HL-60 (cell line): ENCODE measurements around the gene FGGY.

Source experiments
- DNase-seq, 2 experiments: peaks; one replicate each; pipeline ENCODE4 v3.0.0-alpha.2; 2010 to 2020; ENCODE audit warnings: low read depth in 1 of 2, low spot score in 1 of 2
- H3K27ac ChIP-seq: fragments of 250-450 bp; sonication (Bioruptor Pico); replicated peaks from 2 replicates; pipeline ENCODE4 v1.5.1; 2020; ENCODE audit warnings: mild to moderate bottlenecking, moderate library complexity
- H3K27me3 ChIP-seq: fragments of 250-450 bp; sonication (Bioruptor Pico); 2 replicates; pipeline ENCODE4 v1.5.1; 2021; ENCODE audit warnings: mild to moderate bottlenecking, moderate library complexity; ENCODE audit not compliant: insufficient read depth, poor library complexity, severe bottlenecking
- H3K4me3 ChIP-seq: replicated peaks from 2 replicates; pipeline ENCODE4 v1.5.1; 2011; ENCODE audit warnings: mild to moderate bottlenecking, control low read depth, low read length; ENCODE audit not compliant: insufficient read depth
- CTCF ChIP-seq: IDR thresholded peaks from one replicate; pipeline ENCODE4 v1.5.1; 2011; ENCODE audit warnings: low read length, control low read depth, inconsistent platforms; ENCODE audit not compliant: insufficient read depth
- GABPA ChIP-seq: IDR thresholded peaks from 2 replicates; pipeline ENCODE4 v1.6.1; 2012; ENCODE audit warnings: low read depth
- POLR2AphosphoS5 ChIP-seq: IDR thresholded peaks from 2 replicates; pipeline ENCODE4 v1.6.1; 2012; ENCODE audit warnings: low read depth
- REST ChIP-seq: IDR thresholded peaks from 2 replicates; pipeline ENCODE4 v1.6.1; 2012; ENCODE audit warnings: low read depth; ENCODE audit not compliant: insufficient replicate concordance
- SPI1 ChIP-seq: IDR thresholded peaks from 2 replicates; pipeline ENCODE4 v1.6.1; 2012; ENCODE audit warnings: low read depth, mild to moderate bottlenecking, borderline replicate concordance

Gene FGGY

GRCh38 chr1:59419361-59420140 lies 122.7 kb downstream of the FGGY start:
- H3K27me3 ChIP-seq = no peaks in the 10 kb centered on the region
- DNase-seq = no peak
- TF ChIP-seq GABPA = no peak
- no peak for TF ChIP-seq REST
- no peak for TF ChIP-seq POLR2AphosphoS5
- TF ChIP-seq SPI1 = no peak
- no peak for TF ChIP-seq CTCF
- H3K4me3 ChIP-seq = no peak overlapping the region
- no peak overlapping the region for H3K27ac ChIP-seq

GRCh38 chr1:59421232-59421920 lies 124.5 kb downstream of the FGGY start:
- Histone ChIP-seq H3K4me3 (no peak overlapping the region), H3K27ac (no peak overlapping the region), H3K27me3 (no peaks in the 10 kb centered on the region)
- TF ChIP-seq SPI1 = no peak
- no peak for TF ChIP-seq REST
- no peak for TF ChIP-seq POLR2AphosphoS5
- no peak for TF ChIP-seq CTCF
- no peak for TF ChIP-seq GABPA
- no peak for DNase-seq

GRCh38 chr1:59422921-59423575 lies 126.2 kb downstream of the FGGY start:
- no peak for DNase-seq
- H3K4me3 ChIP-seq = no peak overlapping the region
- TF ChIP-seq SPI1 (no peak), POLR2AphosphoS5 (no peak), REST (no peak), GABPA (no peak), CTCF (no peak)
- H3K27me3 ChIP-seq = no peaks in the 10 kb centered on the region
- no peak overlapping the region for H3K27ac ChIP-seq
